ENCODE results near the gene ACTBL2.
"Not testable (repeated sequence)": the region's sequence is repeated elsewhere in the genome, so short reads cannot be mapped to it uniquely, and the experiment has no call there.

Gene ACTBL2

GRCh38 chr5:57491369-57491965 is 8.9 kb upstream of the ACTBL2 start:
- H3K9ac ChIP-seq (ENCODE audit: low read length), result no peak overlapping the region
- no peaks in the 10 kb centered on the region for H3K4me1 ChIP-seq (ENCODE audit: insufficient read depth, low read length)
- H3K27ac ChIP-seq (ENCODE audit: low read depth, low read length), result no peak overlapping the region
- H3K4me3 ChIP-seq (ENCODE audit: low read depth in 1 of 2, low read length in 2 of 2), result no peak overlapping the region
- no peaks in the 10 kb centered on the region for H3K9me3 ChIP-seq (ENCODE audit: low read length)
- no peaks in the 10 kb centered on the region for H3K27me3 ChIP-seq (ENCODE audit: control insufficient read depth in 1 of 2, insufficient read depth in 2 of 2, low read length in 2 of 2)
- H3K36me3 ChIP-seq (ENCODE audit: insufficient read depth, low read length), result no peaks in the 10 kb centered on the region

GRCh38 chr5:57488215-57488955 is 5.8 kb upstream of the ACTBL2 start:
- H3K4me3 ChIP-seq (ENCODE audit: low read depth in 1 of 2, low read length in 2 of 2), result no peak overlapping the region
- H3K36me3 ChIP-seq (ENCODE audit: insufficient read depth, low read length), result no peaks in the 10 kb centered on the region
- H3K9ac ChIP-seq (ENCODE audit: low read length), result no peak overlapping the region
- no peak overlapping the region for H3K27ac ChIP-seq (ENCODE audit: low read depth, low read length)
- H3K27me3 ChIP-seq (ENCODE audit: control insufficient read depth in 1 of 2, insufficient read depth in 2 of 2, low read length in 2 of 2), result no peaks in the 10 kb centered on the region
- H3K4me1 ChIP-seq (ENCODE audit: insufficient read depth, low read length), result no peaks in the 10 kb centered on the region
- H3K9me3 ChIP-seq (ENCODE audit: low read length), result no peaks in the 10 kb centered on the region

DNA sequence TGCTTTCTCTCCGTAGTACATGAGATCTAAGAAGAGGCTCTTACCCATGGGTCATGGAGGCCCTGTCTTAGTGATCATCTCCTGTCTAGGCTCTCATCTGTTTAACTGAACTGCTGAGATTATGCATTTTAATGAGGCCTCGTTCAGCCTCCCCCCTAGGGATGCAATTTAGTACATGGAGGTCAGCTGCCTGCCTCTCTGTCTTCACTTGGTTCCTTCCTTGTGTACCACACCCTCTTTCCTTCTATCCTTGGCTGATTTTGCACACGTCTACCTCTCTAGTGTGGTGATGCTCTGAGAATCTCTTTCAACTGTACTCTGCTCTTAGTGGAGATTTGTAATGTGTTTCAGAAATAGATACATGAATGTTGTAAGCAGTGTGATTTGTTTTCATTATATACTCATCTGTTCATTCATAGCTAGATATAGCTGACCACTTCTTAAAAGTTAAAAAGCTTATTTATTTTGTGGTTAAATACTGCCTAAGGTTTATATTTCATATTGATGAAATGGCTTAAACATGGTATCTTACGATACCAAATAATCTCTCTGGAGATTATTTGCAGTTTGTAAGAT is 3.5 kb upstream of the ACTBL2 start:
- Histone ChIP-seq H3K9me3 (ENCODE audit: low read length) (no peaks in the 10 kb centered on the region), H3K36me3 (ENCODE audit: insufficient read depth, low read length) (no peaks in the 10 kb centered on the region), H3K9ac (ENCODE audit: low read length) (no peak overlapping the region), H3K27ac (ENCODE audit: low read depth, low read length) (no peak overlapping the region), H3K4me1 (ENCODE audit: insufficient read depth, low read length) (no peaks in the 10 kb centered on the region), H3K4me3 (ENCODE audit: low read depth in 1 of 2, low read length in 2 of 2) (no peak overlapping the region), H3K27me3 (ENCODE audit: control insufficient read depth in 1 of 2, insufficient read depth in 2 of 2, low read length in 2 of 2) (no peaks in the 10 kb centered on the region)

GRCh38 chr5:57478826-57479225 is 3.8 kb downstream of the ACTBL2 start:
- Histone ChIP-seq H3K4me1 (ENCODE audit: insufficient read depth, low read length) (no peaks in the 10 kb centered on the region), H3K9me3 (ENCODE audit: low read length) (no peaks in the 10 kb centered on the region), H3K27me3 (ENCODE audit: control insufficient read depth in 1 of 2, insufficient read depth in 2 of 2, low read length in 2 of 2) (no peaks in the 10 kb centered on the region)

GRCh38 chr5:57476601-57477056 is 6.0 kb downstream of the ACTBL2 start:
- Histone ChIP-seq H3K4me1 (ENCODE audit: insufficient read depth, low read length) (no peaks in the 10 kb centered on the region), H3K4me3 (ENCODE audit: low read depth in 1 of 2, low read length in 2 of 2) (no peak overlapping the region), H3K27ac (ENCODE audit: low read depth, low read length) (no peak overlapping the region), H3K27me3 (ENCODE audit: control insufficient read depth in 1 of 2, insufficient read depth in 2 of 2, low read length in 2 of 2) (no peaks in the 10 kb centered on the region), H3K9ac (ENCODE audit: low read length) (no peak overlapping the region), H3K36me3 (ENCODE audit: insufficient read depth, low read length) (no peaks in the 10 kb centered on the region), H3K9me3 (ENCODE audit: low read length) (no peaks in the 10 kb centered on the region)

More at GRCh38 chr5:57478826-57479225, 3.8 kb downstream of the ACTBL2 start:
- no peak overlapping the region for H3K4me3 ChIP-seq (ENCODE audit: low read depth in 1 of 2, low read length in 2 of 2)
- no peaks in the 10 kb centered on the region for H3K36me3 ChIP-seq (ENCODE audit: insufficient read depth, low read length)
- H3K9ac ChIP-seq (ENCODE audit: low read length), result no peak overlapping the region
- H3K27ac ChIP-seq (ENCODE audit: low read depth, low read length), result no peak overlapping the region

GRCh38 chr5:57470339-57470738 is 12.3 kb downstream of the ACTBL2 start:
- Histone ChIP-seq H3K4me1 (ENCODE audit: insufficient read depth, low read length) (no peaks in the 10 kb centered on the region), H3K27ac (ENCODE audit: low read depth, low read length) (no peak overlapping the region), H3K4me3 (ENCODE audit: low read depth in 1 of 2, low read length in 2 of 2) (no peak overlapping the region), H3K27me3 (ENCODE audit: control insufficient read depth in 1 of 2, insufficient read depth in 2 of 2, low read length in 2 of 2) (no peaks in the 10 kb centered on the region), H3K9me3 (ENCODE audit: low read length) (no peaks in the 10 kb centered on the region), H3K9ac (ENCODE audit: low read length) (no peak overlapping the region), H3K36me3 (ENCODE audit: insufficient read depth, low read length) (no peaks in the 10 kb centered on the region)

- Histone ChIP-seq H3K36me3 (ENCODE audit: insufficient read depth, low read length) (no peaks in the 10 kb centered on the region), H3K4me1 (ENCODE audit: insufficient read depth, low read length) (no peaks in the 10 kb centered on the region), H3K9me3 (ENCODE audit: low read length) (no peaks in the 10 kb centered on the region), H3K27ac (ENCODE audit: low read depth, low read length) (no peak overlapping the region), H3K27me3 (ENCODE audit: control insufficient read depth in 1 of 2, insufficient read depth in 2 of 2, low read length in 2 of 2) (no peaks in the 10 kb centered on the region), H3K4me3 (ENCODE audit: low read depth in 1 of 2, low read length in 2 of 2) (no peak overlapping the region), H3K9ac (ENCODE audit: low read length) (no peak overlapping the region)
Observed at GRCh38 chr5:57468481-57469163, 14.0 kb downstream of the ACTBL2 start.

GRCh38 chr5:57466544-57466943 is 16.1 kb downstream of the ACTBL2 start:
- no peaks in the 10 kb centered on the region for H3K27me3 ChIP-seq (ENCODE audit: control insufficient read depth in 1 of 2, insufficient read depth in 2 of 2, low read length in 2 of 2)
- H3K4me3 ChIP-seq (ENCODE audit: low read depth in 1 of 2, low read length in 2 of 2), result no peak overlapping the region
- no peaks in the 10 kb centered on the region for H3K4me1 ChIP-seq (ENCODE audit: insufficient read depth, low read length)
- H3K9ac ChIP-seq (ENCODE audit: low read length), result no peak overlapping the region
- H3K27ac ChIP-seq (ENCODE audit: low read depth, low read length), result no peak overlapping the region
- H3K9me3 ChIP-seq (ENCODE audit: low read length), result no peaks in the 10 kb centered on the region
- no peaks in the 10 kb centered on the region for H3K36me3 ChIP-seq (ENCODE audit: insufficient read depth, low read length)

GRCh38 chr5:57460056-57460455 is 22.6 kb downstream of the ACTBL2 start:
- H3K27ac ChIP-seq (ENCODE audit: low read depth, low read length); H3K4me3 ChIP-seq (ENCODE audit: low read depth in 1 of 2, low read length in 2 of 2); H3K9me3 ChIP-seq (ENCODE audit: low read length); H3K36me3 ChIP-seq (ENCODE audit: insufficient read depth, low read length); H3K4me1 ChIP-seq (ENCODE audit: insufficient read depth, low read length); H3K9ac ChIP-seq (ENCODE audit: low read length); H3K27me3 ChIP-seq (ENCODE audit: control insufficient read depth in 1 of 2, insufficient read depth in 2 of 2, low read length in 2 of 2): not testable (repeated sequence)

- Histone ChIP-seq H3K9ac (ENCODE audit: low read length) (no peak overlapping the region), H3K36me3 (ENCODE audit: insufficient read depth, low read length) (no peaks in the 10 kb centered on the region), H3K4me1 (ENCODE audit: insufficient read depth, low read length) (no peaks in the 10 kb centered on the region), H3K27ac (ENCODE audit: low read depth, low read length) (no peak overlapping the region), H3K4me3 (ENCODE audit: low read depth in 1 of 2, low read length in 2 of 2) (no peak overlapping the region), H3K9me3 (ENCODE audit: low read length) (no peaks in the 10 kb centered on the region), H3K27me3 (ENCODE audit: control insufficient read depth in 1 of 2, insufficient read depth in 2 of 2, low read length in 2 of 2) (no peaks in the 10 kb centered on the region)
Observed at GRCh38 chr5:57458443-57458842, 24.2 kb downstream of the ACTBL2 start.

DNA sequence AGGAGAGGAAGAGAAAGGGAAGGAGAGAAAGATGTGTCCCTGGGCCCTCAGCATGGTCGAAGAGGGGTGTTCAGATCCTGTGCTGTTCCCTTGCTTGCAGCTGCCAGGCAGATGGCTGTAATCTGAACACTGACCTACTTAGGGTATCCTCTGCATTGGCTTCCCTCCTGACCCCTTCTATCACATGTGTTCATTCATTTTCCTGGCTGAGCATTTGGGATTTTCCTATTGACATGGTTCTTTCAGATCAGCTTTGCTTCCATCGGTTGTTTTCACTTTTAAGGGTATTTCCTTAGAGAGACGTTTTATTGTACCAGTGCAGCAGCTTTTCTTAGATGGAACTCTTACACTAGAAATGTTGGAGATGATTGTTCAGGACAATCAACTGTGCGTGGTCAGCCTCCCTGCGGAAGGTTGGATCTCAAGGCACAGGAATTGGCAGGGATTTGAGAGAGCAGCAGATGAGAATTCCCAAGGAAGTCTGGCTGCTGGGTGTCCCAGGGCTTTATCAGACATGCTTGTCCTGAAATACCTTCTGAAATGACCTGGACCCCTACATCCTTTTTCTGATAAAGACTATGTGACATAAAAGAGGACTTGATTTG is 26.0 kb downstream of the ACTBL2 start:
- H3K27ac ChIP-seq (ENCODE audit: low read depth, low read length), result no peak overlapping the region
- H3K9ac ChIP-seq (ENCODE audit: low read length), result no peak overlapping the region
- H3K27me3 ChIP-seq (ENCODE audit: control insufficient read depth in 1 of 2, insufficient read depth in 2 of 2, low read length in 2 of 2), result no peaks in the 10 kb centered on the region
- no peaks in the 10 kb centered on the region for H3K4me1 ChIP-seq (ENCODE audit: insufficient read depth, low read length)
- H3K4me3 ChIP-seq (ENCODE audit: low read depth in 1 of 2, low read length in 2 of 2), result no peak overlapping the region
- no peaks in the 10 kb centered on the region for H3K9me3 ChIP-seq (ENCODE audit: low read length)
- H3K36me3 ChIP-seq (ENCODE audit: insufficient read depth, low read length), result no peaks in the 10 kb centered on the region

Measured in muscle layer of colon (tissue), 2 donors.